ENCODE results near the gene SIRPA. TPM values are rescaled to one million over a fixed set of nuclear protein-coding genes. Genes with fewer than 3 reads are reported as not detected.

SIRPA gene
- total and polyA plus RNA-seq, 2 of the 8 experiments (the other 6 are each of a cell fraction or from before 2014, with no cell fraction given) = 3.9 to 4.3 TPM

DNA sequence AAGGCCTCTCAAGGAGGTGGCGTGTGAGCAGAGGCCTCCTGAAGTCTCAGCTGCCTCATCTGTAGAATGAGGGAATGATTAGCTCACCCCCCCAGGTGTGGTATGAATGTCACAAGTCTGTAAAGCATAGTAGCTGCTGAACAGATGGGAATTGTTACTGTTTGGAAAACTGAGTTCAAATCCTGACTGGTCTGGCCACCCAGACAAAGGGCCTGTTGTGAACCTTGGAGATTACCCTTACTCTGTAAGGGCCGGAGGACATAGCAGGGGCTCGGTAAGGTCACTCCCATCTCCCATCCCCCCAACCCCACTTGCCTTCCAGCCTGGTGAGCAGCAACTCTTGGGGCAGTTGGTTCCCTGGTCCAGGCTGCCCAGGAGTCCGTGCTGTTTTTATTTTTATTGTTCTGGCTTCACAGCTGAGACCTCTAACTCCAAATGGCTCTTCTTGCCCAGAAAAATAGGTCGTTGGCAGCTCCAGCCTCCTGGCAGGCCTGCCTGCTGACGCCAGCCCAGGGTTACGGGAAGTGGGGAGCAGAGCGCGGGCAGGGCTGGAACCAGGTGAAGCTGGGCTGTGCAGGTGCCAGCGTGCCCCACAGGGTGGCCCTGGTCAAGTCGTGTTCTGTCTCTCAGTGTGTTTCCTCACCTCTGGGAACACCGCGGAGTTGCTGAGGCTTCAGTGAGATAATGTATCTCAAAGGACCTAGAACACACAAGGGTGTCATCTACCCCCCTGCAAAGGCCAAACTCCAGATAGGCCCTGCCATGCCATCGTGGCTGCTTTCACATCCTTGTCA lies 4.5 kb upstream of the SIRPA start:
- Histone ChIP-seq H3K23me2 (ENCODE audit: low read depth, low read length) (peaks cover 9% of the 10 kb centered on the region; the same call in 1 of the 2 replicates), H3K4me3 (ENCODE audit: extremely low read depth in 1 of 4, insufficient read depth in 2 of 4, low read depth in 3 of 4, low read length in 4 of 4) (no peak overlapping the region), H3K79me2 (ENCODE audit: control insufficient read depth in 1 of 2, insufficient read depth in 2 of 2, low read length in 2 of 2) (no peaks in the 10 kb centered on the region), H3K4me1 (replicated peaks in 1 of 4; ENCODE audit: control insufficient read depth in 3 of 4, insufficient read depth in 4 of 4, low read length in 3 of 4) (peaks cover 4 to 12% (median 8%) of the 10 kb centered on the region in 4 experiments), H3K9me3 (ENCODE audit: insufficient read depth in 2 of 2, low read depth in 1 of 2, low read length in 1 of 2) (no peaks in the 10 kb centered on the region), H2BK20ac (ENCODE audit: low read length) (no peak overlapping the region), H3K36me3 (ENCODE audit: control insufficient read depth in 2 of 4, insufficient read depth in 4 of 4, low read length in 3 of 4) (no peaks in the 10 kb centered on the region), H3K56ac (replicated peaks; ENCODE audit: insufficient read length, low read depth, low read length) (no peak overlapping the region), H3K27me3 (replicated peaks in 1 of 4; ENCODE audit: control insufficient read depth in 3 of 4, extremely low read depth in 1 of 4, insufficient read depth in 3 of 4, low read length in 3 of 4) (peaks cover 2 to 23% (median 18%) of the 10 kb centered on the region in 4 experiments), H3K4me2 (ENCODE audit: insufficient read depth in 1 of 2, low read depth in 2 of 2, low read length in 2 of 2) (no peak overlapping the region), H4K20me1 (replicated peaks in 1 of 2; ENCODE audit: control insufficient read depth in 1 of 2, insufficient read depth in 2 of 2, low read length in 2 of 2) (peaks cover 0 to 5% of the 10 kb centered on the region in 2 experiments), H3K23ac (ENCODE audit: insufficient read length) (no peak overlapping the region), H3K79me1 (ENCODE audit: low read depth, low read length) (no peaks in the 10 kb centered on the region), H4K8ac (ENCODE audit: extremely low read depth, insufficient read depth, low read length) (no peak overlapping the region), H2AFZ (ENCODE audit: low read length) (no peak overlapping the region), H2BK120ac (replicated peaks; ENCODE audit: low read depth, low read length) (no peak overlapping the region), H3K18ac (ENCODE audit: extremely low read depth, low read length) (no peak overlapping the region; the same call in 1 of the 2 replicates), H2BK5ac (ENCODE audit: low read depth, low read length) (no peak overlapping the region), H3K14ac (ENCODE audit: insufficient read length) (no peak overlapping the region), H3K9ac (replicated peaks in 1 of 4; ENCODE audit: extremely low read depth in 1 of 4, low read depth in 3 of 4, low read length in 3 of 4) (no peak overlapping the region), H4K91ac (replicated peaks; ENCODE audit: insufficient read length, low read length) (no peak overlapping the region), H3K4ac (replicated peaks; ENCODE audit: insufficient read length, low read depth, low read length) (no peak overlapping the region), H2BK15ac (ENCODE audit: low read length) (no peak overlapping the region), H2BK12ac (ENCODE audit: low read depth, low read length) (no peak overlapping the region), H2AK5ac (ENCODE audit: low read depth, low read length) (no peak overlapping the region), H3K27ac (ENCODE audit: low read depth, low read length) (no peak overlapping the region), H4K5ac (ENCODE audit: insufficient read length, low read depth, low read length) (no peak overlapping the region)
- FAIRE-seq (no peak), DNase-seq (ENCODE audit: low read depth in 1 of 2, low spot score in 2 of 2) (no peak)
- WGBS, 2 experiments (ENCODE audit: extremely low coverage in 1 of 2, insufficient coverage in 1 of 2, insufficient read length in 1 of 2, insufficient replicate concordance in 2 of 2, low coverage in 1 of 2, low lambda C conversion rate in 2 of 2, missing lambda C conversion rate in 1 of 2) = 88% methylated on average over 14 of the region's 14 CpGs; no CpG with 5 or more reads in 1 of the 2 experiments
- POLR2A ChIA-PET (ENCODE audit: partially characterized antibody) = interaction anchor here (1.1 to 1.3 kb wide), 3 partner anchors 16 to 88 kb away, joined by 3 to 5 read pairs (median 4); no protein-coding TSS in a partner anchor
- CTCF ChIA-PET (ENCODE audit: partially characterized antibody) = interaction anchor here (5.0 kb wide), 1 partner anchor 88 kb away, joined by 40 read pairs; no protein-coding TSS in a partner anchor
- no peak for TF ChIP-seq CBX8 (IDR thresholded peaks at IDR 0.05; ENCODE audit: borderline replicate concordance, low read depth, low read length)
- no peak for TF ChIP-seq POU5F1 (IDR thresholded peaks at IDR 0.05; ENCODE audit: low read depth, low read length)
